ENCODE results near the gene UXS1.

UXS1 gene

DNA sequence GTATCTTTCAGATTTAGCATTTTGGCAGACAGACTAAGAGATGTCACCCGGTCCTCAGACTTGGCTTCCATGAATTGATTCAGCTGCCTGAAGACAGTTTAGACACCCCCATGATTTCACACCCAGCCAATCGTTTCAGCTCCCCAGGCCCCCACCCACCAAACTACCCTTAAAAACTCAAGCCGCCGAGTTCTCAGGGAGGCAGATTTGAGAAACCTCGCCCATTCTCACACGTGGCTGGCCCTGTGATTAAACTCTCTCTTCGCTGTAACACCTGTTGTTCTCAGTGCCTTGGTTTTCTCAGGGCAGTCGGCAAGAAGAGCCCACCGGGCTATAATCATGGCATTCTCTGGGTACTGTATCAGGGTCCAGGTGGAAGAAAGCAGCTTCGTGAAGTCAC, 35.2 kb downstream of the UXS1 start:
- peaks cover under 1% of the 10 kb centered on the region for H3K9me3 ChIP-seq (ENCODE audit: low read length)
- no peak overlapping the region for H3K27ac ChIP-seq (ENCODE audit: low read depth, low read length)
- H3K9ac ChIP-seq (ENCODE audit: low read length), result no peak overlapping the region
- H3K27me3 ChIP-seq (ENCODE audit: control insufficient read depth in 1 of 2, insufficient read depth in 2 of 2, low read length in 2 of 2), result no peaks in the 10 kb centered on the region
- peaks cover 18% of the 10 kb centered on the region for H3K36me3 ChIP-seq (ENCODE audit: insufficient read depth, low read length)
- no peak overlapping the region for H3K4me3 ChIP-seq (ENCODE audit: low read depth in 1 of 2, low read length in 2 of 2)
- H3K4me1 ChIP-seq (ENCODE audit: insufficient read depth, low read length), result no peaks in the 10 kb centered on the region

DNA sequence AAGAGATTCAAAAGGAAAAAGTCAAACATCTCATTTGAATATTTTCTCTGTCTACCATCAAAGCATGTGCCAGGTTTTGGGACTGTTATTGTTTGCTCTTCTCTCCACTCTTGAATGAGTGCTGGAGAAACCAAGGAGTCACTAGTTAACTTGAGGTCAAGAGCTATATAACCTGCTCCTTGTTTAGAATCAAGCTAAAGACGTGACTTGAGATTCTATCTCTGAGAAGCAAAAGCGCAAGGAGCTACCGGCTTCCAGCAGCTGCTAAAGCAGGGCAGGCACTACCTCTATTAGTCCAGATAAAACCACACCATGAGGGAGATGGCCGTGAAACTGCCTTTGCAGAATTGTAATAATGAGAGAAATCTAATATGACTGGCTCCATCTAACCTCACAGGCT, 36.0 kb downstream of the UXS1 start:
- Histone ChIP-seq H3K9ac (ENCODE audit: low read length) (no peak overlapping the region), H3K9me3 (ENCODE audit: low read length) (peaks cover 4% of the 10 kb centered on the region), H3K36me3 (ENCODE audit: insufficient read depth, low read length) (peaks cover 16% of the 10 kb centered on the region), H3K27ac (ENCODE audit: low read depth, low read length) (no peak overlapping the region), H3K4me3 (ENCODE audit: low read depth in 1 of 2, low read length in 2 of 2) (no peak overlapping the region), H3K4me1 (ENCODE audit: insufficient read depth, low read length) (no peaks in the 10 kb centered on the region), H3K27me3 (ENCODE audit: control insufficient read depth in 1 of 2, insufficient read depth in 2 of 2, low read length in 2 of 2) (no peaks in the 10 kb centered on the region)

DNA sequence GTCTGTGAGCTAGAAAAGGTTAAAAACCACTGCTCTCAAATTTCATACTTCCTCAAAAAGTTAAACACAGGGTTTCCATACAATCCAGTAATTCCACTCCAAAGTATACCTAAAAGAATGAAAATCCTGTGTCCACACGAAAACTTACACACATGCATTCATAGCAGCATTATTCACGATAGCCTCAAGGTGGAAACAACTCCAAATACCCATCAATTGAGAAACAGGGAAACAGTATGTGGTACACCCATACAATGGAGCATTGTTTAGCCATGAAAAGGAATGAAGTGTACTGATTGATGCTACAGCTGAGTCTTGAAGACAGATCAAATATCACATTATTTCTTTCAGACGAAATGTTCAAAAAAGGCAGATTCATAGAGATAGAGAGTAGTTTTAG, 36.7 kb downstream of the UXS1 start:
- Histone ChIP-seq H3K4me1 (ENCODE audit: insufficient read depth, low read length) (no peaks in the 10 kb centered on the region), H3K9me3 (ENCODE audit: low read length) (peaks cover 4% of the 10 kb centered on the region), H3K36me3 (ENCODE audit: insufficient read depth, low read length) (peaks cover 12% of the 10 kb centered on the region), H3K27ac (ENCODE audit: low read depth, low read length) (no peak overlapping the region), H3K4me3 (ENCODE audit: low read depth in 1 of 2, low read length in 2 of 2) (no peak overlapping the region), H3K27me3 (ENCODE audit: control insufficient read depth in 1 of 2, insufficient read depth in 2 of 2, low read length in 2 of 2) (no peaks in the 10 kb centered on the region), H3K9ac (ENCODE audit: low read length) (no peak overlapping the region)

DNA sequence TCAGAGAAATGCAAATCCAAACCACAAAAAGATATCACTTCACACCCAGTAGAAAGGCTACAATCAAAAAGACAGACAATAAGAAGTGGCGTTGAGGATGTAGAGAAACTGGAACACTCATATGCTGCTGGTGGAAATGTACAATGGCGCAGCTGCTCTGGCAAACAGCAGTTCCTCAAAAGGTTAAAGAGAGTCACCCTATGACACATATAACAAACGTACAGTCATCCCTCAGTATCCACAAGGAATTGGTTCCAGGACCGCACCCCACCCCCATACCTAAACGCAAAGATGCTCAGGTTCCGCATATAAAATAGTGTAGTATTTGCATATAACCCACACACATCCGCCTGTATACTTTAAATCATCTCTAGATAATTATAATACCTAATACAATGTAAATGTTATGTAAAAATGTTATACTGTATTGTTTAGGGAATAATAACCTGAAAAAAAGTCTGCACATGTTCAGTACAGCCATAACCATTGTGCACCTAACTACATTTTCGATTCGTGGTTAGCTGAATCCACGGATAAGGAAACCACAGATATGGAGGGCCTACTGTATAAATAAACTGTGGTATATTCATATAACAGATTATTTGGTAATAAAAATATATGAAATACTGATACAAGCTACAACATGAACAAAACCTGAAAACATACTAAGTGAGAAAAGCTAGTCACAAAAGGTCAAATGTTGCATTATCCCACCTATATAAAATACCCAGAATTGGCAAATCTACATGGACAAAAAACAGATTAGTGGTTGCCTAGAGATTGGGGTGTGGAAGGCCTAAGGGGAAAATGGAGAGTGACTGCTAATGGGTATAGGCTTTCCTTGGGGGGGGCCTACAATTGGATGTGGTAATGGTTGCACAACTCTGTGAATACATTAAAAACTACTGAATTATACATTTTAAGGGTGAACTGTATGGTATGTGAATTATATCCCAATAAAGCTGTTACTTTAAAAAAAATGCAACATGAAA, 37.5 kb downstream of the UXS1 start:
- H3K36me3 ChIP-seq (ENCODE audit: insufficient read depth, low read length), result peaks cover 12% of the 10 kb centered on the region
- H3K27ac ChIP-seq (ENCODE audit: low read depth, low read length), result no peak overlapping the region
- no peak overlapping the region for H3K4me3 ChIP-seq (ENCODE audit: low read depth in 1 of 2, low read length in 2 of 2)
- peaks cover 4% of the 10 kb centered on the region for H3K9me3 ChIP-seq (ENCODE audit: low read length)
- H3K9ac ChIP-seq (ENCODE audit: low read length), result no peak overlapping the region
- no peaks in the 10 kb centered on the region for H3K27me3 ChIP-seq (ENCODE audit: control insufficient read depth in 1 of 2, insufficient read depth in 2 of 2, low read length in 2 of 2)
- H3K4me1 ChIP-seq (ENCODE audit: insufficient read depth, low read length), result no peaks in the 10 kb centered on the region

DNA sequence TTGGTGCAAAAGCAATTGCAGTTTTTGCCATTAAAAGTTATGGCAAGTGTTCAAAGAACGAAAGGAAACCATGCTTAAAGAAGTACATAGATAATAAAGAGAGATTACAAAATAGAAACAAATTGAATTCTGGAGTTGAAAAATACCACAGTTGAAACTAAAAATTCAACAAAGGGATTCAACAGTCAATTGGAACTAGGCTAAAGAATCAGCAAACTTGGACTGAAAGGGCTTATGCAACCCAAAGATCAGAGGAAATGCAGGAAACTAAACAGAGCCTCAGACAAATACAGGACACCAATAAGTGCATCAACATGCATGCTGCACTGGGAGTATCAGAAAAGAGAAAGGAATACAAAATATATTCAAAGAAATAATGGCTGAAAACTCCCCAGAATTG, 40.3 kb downstream of the UXS1 start:
- no peak overlapping the region for H3K4me3 ChIP-seq (ENCODE audit: low read depth in 1 of 2, low read length in 2 of 2)
- no peak overlapping the region for H3K27ac ChIP-seq (ENCODE audit: low read depth, low read length)
- H3K36me3 ChIP-seq (ENCODE audit: insufficient read depth, low read length), result peaks cover 3% of the 10 kb centered on the region
- no peak overlapping the region for H3K9ac ChIP-seq (ENCODE audit: low read length)
- no peaks in the 10 kb centered on the region for H3K27me3 ChIP-seq (ENCODE audit: control insufficient read depth in 1 of 2, insufficient read depth in 2 of 2, low read length in 2 of 2)
- H3K9me3 ChIP-seq (ENCODE audit: low read length), result peaks cover 4% of the 10 kb centered on the region
- H3K4me1 ChIP-seq (ENCODE audit: insufficient read depth, low read length), result no peaks in the 10 kb centered on the region

DNA sequence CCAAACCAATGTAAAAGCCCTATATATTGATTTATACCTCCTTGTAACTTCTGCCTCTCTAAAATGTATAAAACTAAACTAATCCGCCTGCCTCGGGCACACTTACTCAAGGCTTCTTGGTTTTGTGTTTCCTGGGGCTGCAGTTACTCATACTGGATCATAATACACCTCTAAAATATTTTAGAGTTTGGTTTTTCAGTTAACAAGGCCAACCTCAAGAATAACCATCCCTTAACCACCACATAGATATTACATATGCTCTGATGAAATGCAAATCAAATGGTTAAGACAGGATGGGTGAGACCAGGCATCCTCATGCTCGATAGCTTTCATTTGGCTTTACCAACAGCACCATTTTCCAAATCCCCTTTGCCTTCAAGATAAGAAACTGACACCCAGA, 46.4 kb downstream of the UXS1 start:
- Histone ChIP-seq H3K36me3 (ENCODE audit: insufficient read depth, low read length) (no peaks in the 10 kb centered on the region), H3K4me3 (ENCODE audit: low read depth in 1 of 2, low read length in 2 of 2) (no peak overlapping the region), H3K4me1 (ENCODE audit: insufficient read depth, low read length) (no peaks in the 10 kb centered on the region), H3K9me3 (ENCODE audit: low read length) (no peaks in the 10 kb centered on the region), H3K27me3 (ENCODE audit: control insufficient read depth in 1 of 2, insufficient read depth in 2 of 2, low read length in 2 of 2) (no peaks in the 10 kb centered on the region), H3K9ac (ENCODE audit: low read length) (no peak overlapping the region), H3K27ac (ENCODE audit: low read depth, low read length) (no peak overlapping the region)

DNA sequence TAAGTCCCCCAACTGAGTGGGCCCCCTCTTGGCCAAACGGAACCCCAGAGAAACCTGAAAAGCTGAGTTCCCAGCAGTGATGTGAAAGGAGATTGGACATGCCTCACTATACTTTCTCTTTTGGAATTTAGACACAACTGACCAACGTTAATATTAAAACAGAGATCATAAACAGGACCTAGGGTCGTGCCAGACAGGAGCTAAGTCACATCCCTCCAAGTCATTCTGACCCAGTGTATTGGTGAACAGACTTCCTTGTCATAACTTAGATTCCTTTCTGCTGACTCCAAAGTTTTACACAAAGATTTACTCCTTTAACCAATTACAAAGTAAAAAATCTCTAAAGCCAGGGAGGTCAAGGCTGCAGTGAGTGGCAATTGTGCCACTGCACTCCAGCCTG, 46.9 kb downstream of the UXS1 start:
- H3K9me3 ChIP-seq (ENCODE audit: low read length), result no peaks in the 10 kb centered on the region
- no peak overlapping the region for H3K27ac ChIP-seq (ENCODE audit: low read depth, low read length)
- no peaks in the 10 kb centered on the region for H3K4me1 ChIP-seq (ENCODE audit: insufficient read depth, low read length)
- H3K9ac ChIP-seq (ENCODE audit: low read length), result no peak overlapping the region
- H3K36me3 ChIP-seq (ENCODE audit: insufficient read depth, low read length), result no peaks in the 10 kb centered on the region
- no peak overlapping the region for H3K4me3 ChIP-seq (ENCODE audit: low read depth in 1 of 2, low read length in 2 of 2)
- no peaks in the 10 kb centered on the region for H3K27me3 ChIP-seq (ENCODE audit: control insufficient read depth in 1 of 2, insufficient read depth in 2 of 2, low read length in 2 of 2)

DNA sequence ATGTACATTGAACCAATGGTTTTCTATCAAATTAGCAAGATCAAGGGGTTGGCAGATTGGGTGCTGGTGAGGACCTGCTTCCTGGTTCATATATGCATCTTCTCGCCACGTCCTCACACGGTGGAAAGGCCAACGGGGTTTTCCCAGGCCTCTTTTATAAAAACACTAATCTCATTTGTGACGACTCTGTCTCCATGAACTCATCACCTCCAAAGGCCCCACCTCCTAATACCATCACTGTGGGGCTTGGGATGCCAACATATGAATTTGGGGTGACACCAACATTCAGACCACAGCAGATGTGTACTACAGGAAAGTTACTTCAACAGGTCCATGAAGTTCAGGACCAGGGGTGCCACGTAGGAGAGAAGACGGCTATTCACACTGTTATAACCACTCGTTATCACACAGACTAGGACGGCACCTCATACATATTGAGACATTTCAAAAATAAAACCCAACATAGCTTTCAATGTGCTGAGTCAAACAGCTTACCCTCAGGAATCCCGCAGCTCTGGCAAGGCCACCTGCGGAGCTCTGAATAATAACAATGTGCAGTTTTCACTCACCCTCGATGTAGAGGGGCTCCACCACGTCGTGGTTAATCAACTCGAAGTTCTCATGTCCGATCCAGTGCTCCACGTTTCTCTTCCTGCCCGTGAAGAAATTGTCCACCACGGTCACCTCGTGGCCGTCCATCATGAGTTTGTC, 49.3 kb downstream of the UXS1 start:
- Histone ChIP-seq H3K9ac (ENCODE audit: low read length) (no peak overlapping the region), H3K4me1 (ENCODE audit: insufficient read depth, low read length) (no peaks in the 10 kb centered on the region), H3K9me3 (ENCODE audit: low read length) (no peaks in the 10 kb centered on the region), H3K27ac (ENCODE audit: low read depth, low read length) (no peak overlapping the region), H3K27me3 (ENCODE audit: control insufficient read depth in 1 of 2, insufficient read depth in 2 of 2, low read length in 2 of 2) (no peaks in the 10 kb centered on the region), H3K36me3 (ENCODE audit: insufficient read depth, low read length) (no peaks in the 10 kb centered on the region), H3K4me3 (ENCODE audit: low read depth in 1 of 2, low read length in 2 of 2) (no peak overlapping the region)

DNA sequence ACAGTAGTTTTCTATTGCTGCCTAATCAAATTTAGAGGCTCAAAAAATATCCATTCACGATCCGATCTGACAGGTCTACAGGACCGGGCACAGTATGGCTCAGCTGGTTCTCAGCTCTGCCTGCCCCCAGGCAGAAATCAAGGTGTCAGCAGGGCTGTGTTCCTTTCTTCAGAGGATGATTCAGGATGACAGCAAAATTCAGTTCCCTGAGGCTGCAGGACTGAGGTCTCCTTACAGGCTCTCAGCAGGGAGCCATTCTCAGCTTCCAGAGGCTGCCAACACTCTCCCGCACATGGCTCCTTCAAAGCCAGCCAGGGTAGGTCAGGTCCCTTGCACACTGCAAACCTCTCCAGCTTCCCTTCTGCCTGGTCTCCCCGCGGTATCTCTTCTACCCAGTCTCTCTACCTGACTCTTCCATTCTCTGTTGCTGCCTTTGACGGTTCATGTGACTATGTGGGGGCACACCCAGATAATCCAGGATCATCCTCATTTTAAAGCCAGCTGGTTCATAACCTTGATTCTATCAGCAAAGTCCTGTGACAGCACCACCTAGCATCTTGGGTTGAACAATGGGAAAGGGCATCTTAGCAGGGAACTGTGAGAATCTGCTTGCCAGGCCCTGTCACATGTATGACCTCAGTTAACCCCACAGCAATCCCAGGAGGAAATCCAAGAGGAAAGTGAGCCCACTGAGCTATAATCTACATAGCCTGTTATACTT, 50.4 kb downstream of the UXS1 start:
- peaks cover 7% of the 10 kb centered on the region for H3K4me1 ChIP-seq (ENCODE audit: insufficient read depth, low read length)
- H3K9me3 ChIP-seq (ENCODE audit: low read length), result no peaks in the 10 kb centered on the region
- no peak overlapping the region for H3K27ac ChIP-seq (ENCODE audit: low read depth, low read length)
- no peak overlapping the region for H3K4me3 ChIP-seq (ENCODE audit: low read depth in 1 of 2, low read length in 2 of 2)
- H3K9ac ChIP-seq (ENCODE audit: low read length), result no peak overlapping the region
- H3K27me3 ChIP-seq (ENCODE audit: control insufficient read depth in 1 of 2, insufficient read depth in 2 of 2, low read length in 2 of 2), result no peaks in the 10 kb centered on the region
- no peaks in the 10 kb centered on the region for H3K36me3 ChIP-seq (ENCODE audit: insufficient read depth, low read length)

DNA sequence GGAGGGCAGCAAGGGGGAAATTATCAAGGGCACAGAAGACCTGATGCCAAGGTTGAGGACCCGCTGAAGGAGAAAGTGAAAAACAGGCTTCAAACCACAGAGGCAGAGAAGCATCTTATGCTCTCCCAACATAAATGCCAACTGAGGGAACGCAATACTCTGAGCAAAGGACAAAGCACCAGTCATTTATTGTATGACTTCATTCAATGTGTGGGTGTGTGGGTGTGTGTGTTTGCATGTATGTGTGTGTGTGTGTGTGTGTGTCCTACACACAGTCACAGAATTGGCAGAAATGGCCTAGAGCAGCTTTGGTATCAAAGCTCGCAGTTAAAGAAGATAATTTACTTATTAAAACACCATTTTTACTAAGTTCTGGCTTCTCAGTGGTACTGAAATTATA, 51.4 kb downstream of the UXS1 start:
- Histone ChIP-seq H3K36me3 (ENCODE audit: insufficient read depth, low read length) (no peaks in the 10 kb centered on the region), H3K9ac (ENCODE audit: low read length) (no peak overlapping the region), H3K27me3 (ENCODE audit: control insufficient read depth in 1 of 2, insufficient read depth in 2 of 2, low read length in 2 of 2) (no peaks in the 10 kb centered on the region), H3K27ac (ENCODE audit: low read depth, low read length) (no peak overlapping the region), H3K9me3 (ENCODE audit: low read length) (no peaks in the 10 kb centered on the region), H3K4me1 (ENCODE audit: insufficient read depth, low read length) (peaks cover 14% of the 10 kb centered on the region), H3K4me3 (ENCODE audit: low read depth in 1 of 2, low read length in 2 of 2) (no peak overlapping the region)

DNA sequence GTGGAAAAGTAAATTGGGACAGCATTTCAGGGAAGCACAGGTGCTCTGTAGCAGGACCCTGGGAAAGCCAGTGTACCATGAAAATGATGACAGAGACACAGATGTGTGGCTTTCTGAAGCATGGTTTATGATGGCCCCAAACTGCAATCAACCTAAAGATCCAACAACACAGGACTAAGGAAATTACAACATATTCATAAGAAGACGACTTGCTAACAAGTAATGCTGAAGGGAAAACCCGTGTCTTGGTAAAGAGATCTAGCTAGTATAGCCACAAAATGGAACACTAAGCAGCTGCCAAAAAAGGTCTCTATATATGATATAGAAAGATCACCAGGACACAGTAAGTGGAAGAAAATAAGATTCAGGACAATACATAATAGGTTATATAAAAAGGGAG, 53.2 kb downstream of the UXS1 start:
- Histone ChIP-seq H3K9ac (ENCODE audit: low read length) (no peak overlapping the region), H3K4me1 (ENCODE audit: insufficient read depth, low read length) (peaks cover 14% of the 10 kb centered on the region), H3K27ac (ENCODE audit: low read depth, low read length) (no peak overlapping the region), H3K9me3 (ENCODE audit: low read length) (no peaks in the 10 kb centered on the region), H3K4me3 (ENCODE audit: low read depth in 1 of 2, low read length in 2 of 2) (no peak overlapping the region), H3K36me3 (ENCODE audit: insufficient read depth, low read length) (no peaks in the 10 kb centered on the region), H3K27me3 (ENCODE audit: control insufficient read depth in 1 of 2, insufficient read depth in 2 of 2, low read length in 2 of 2) (no peaks in the 10 kb centered on the region)

Data from muscle layer of colon (tissue), 2 donors.